ENCODE measurements around the gene BTN3A1. TPM values are rescaled to one million over a fixed set of nuclear protein-coding genes. Genes with fewer than 3 reads are reported as not detected.
"Not testable (repeated sequence)": the region's sequence is repeated elsewhere in the genome, so short reads cannot be mapped to it uniquely, and the experiment has no call there.

BTN3A1 gene
- total RNA-seq, 2 donors from 2014 or later, result 15.6 to 15.9 TPM

- Histone ChIP-seq H3K9me3 (no peaks in the 10 kb centered on the region), H3K4me1 (replicated peaks) (peaks cover 16% of the 10 kb centered on the region), H3K27ac (peak overlapping the region; percentile 93 to 98), H3K27me3 (replicated peaks; ENCODE audit: insufficient read depth) (no peaks in the 10 kb centered on the region), H3K36me3 (peaks cover 0 to 8% of the 10 kb centered on the region in 2 donors), H3K4me3 (peak overlapping the region; percentile 66 to 81)
- 6% methylated on average over 9 of the region's 9 CpGs for WGBS
- no peak for TF ChIP-seq POLR2A (IDR thresholded peaks at IDR 0.05)
- TF ChIP-seq, protein P1, sequence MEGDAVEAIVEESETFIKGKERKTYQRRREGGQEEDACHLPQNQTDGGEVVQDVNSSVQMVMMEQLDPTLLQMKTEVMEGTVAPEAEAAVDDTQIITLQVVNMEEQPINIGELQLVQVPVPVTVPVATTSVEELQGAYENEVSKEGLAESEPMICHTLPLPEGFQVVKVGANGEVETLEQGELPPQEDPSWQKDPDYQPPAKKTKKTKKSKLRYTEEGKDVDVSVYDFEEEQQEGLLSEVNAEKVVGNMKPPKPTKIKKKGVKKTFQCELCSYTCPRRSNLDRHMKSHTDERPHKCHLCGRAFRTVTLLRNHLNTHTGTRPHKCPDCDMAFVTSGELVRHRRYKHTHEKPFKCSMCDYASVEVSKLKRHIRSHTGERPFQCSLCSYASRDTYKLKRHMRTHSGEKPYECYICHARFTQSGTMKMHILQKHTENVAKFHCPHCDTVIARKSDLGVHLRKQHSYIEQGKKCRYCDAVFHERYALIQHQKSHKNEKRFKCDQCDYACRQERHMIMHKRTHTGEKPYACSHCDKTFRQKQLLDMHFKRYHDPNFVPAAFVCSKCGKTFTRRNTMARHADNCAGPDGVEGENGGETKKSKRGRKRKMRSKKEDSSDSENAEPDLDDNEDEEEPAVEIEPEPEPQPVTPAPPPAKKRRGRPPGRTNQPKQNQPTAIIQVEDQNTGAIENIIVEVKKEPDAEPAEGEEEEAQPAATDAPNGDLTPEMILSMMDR (IDR thresholded peaks at IDR 0.05), result peak in 1 of 4 experiments; percentile 11
- no peak for DNase-seq (ENCODE audit: low spot score)
- intact Hi-C loops (cut with DNase I), result loop anchor here (5.0 kb wide), 1 partner anchor 65 kb away; no protein-coding TSS in a partner anchor
Observed at GRCh38 chr6:26457264-26457805, 55.3 kb downstream of the BTN3A1 start.

DNA sequence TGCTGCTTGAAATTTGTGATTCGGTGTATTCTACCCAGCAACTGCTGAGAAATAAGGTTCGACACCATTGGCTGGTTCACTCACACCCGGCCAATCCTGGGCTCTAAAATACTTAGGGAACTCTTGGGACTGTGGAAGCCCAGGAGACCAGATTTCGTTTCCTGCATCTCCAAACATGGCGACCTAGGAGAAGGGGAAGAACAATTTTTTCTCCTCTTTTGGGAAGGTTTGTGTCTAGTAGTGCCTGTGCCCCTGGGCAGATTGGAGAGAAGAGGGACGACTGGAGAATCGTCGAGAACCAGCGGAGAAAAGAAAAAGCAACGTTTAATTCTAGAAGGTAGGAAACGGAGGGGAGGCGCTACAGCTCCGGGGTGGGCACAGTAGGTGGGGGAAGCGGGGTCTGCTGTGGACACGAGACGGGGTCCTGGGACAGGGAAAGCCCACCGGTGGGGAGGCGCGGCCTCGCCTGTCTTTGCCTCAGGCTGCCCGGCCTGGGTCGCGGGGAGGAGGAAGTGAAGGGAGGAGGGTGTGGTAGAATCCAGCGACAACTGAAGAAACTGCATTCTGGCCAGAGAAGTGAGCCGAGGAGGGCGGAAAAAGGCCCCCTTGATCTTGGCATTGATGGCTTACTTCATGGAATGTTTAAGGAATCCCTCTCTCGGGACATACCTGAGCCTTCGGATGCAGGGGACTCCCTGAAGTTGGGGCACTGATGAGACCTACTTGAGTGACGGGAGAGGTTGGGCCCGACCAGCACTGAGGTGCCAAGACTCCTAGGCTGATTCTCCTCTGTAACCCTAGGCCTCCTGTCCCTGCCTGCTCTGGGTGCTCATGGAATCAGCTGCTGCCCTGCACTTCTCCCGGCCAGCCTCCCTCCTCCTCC is 56.0 kb downstream of the BTN3A1 start, which contains the start of gene BTN2A1:
TSS of gene BTN2A1 (plus strand) at position 150 of the 883 bp plus-strand sequence. CDS start at position 832, 682 bp downstream.
- DNase-seq (ENCODE audit: low spot score), result peak; percentile 89
- Histone ChIP-seq H3K36me3 (peaks cover 3 to 8% of the 10 kb centered on the region in 2 donors), H3K27ac (peak within 1 kb of the TSS; percentile 93 to 98), H3K4me1 (replicated peaks) (peaks cover 16% of the 10 kb centered on the region), H3K4me3 (peak within 1 kb of the TSS; percentile 66 to 81), H3K27me3 (replicated peaks; ENCODE audit: insufficient read depth) (no peaks in the 10 kb centered on the region), H3K9me3 (no peaks in the 10 kb centered on the region)
- intact Hi-C loops (cut with DNase I), result loop anchor here (5.0 kb wide), 1 partner anchor 64 kb away; no protein-coding TSS in a partner anchor
- under 1% methylated on average over 31 of the region's 31 CpGs for WGBS
- TF ChIP-seq POLR2AphosphoS5 (IDR thresholded peaks at IDR 0.05) (peak; percentile 87), POLR2A (IDR thresholded peaks at IDR 0.05) (peak; percentile 62)
- TF ChIP-seq, protein P1 (IDR thresholded peaks at IDR 0.05), result no peak

DNA sequence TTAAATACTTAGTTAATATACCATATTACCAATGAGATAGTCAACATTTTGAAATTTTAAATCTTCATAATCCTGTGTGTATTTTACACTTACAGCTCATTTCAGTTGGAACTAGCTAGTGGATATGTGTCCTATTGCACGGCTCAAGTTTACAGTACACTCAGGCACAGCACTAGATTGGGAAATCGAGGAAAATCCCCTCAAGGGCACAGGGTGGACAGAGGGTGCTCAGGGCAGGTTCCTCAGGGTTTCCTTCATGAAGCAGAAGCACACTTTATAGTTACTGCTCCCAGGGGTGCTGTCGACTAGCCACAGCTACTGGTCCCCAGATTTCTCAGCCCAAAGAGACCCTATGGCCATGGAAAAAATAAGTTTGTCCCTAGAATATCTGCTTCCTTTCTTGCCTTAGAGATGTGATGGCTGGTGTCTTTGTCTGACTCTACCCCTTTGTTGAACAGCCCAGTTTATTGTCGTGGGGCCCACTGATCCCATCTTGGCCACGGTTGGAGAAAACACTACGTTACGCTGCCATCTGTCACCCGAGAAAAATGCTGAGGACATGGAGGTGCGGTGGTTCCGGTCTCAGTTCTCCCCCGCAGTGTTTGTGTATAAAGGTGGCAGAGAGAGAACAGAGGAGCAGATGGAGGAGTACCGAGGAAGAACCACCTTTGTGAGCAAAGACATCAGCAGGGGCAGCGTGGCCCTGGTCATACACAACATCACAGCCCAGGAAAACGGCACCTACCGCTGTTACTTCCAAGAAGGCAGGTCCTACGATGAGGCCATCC is 57.1 kb downstream of the BTN3A1 start:
- no peak overlapping the region for H3K27ac ChIP-seq
- 70% methylated on average over 16 of the region's 16 CpGs for WGBS
- H3K4me3 ChIP-seq, result peak overlapping the region in 1 of 2 donors; percentile 66
- peaks cover 8 to 13% of the 10 kb centered on the region in 2 donors for H3K36me3 ChIP-seq
- no peak for DNase-seq (ENCODE audit: low spot score)
- TF ChIP-seq POLR2AphosphoS5 (IDR thresholded peaks at IDR 0.05) (no peak), POLR2A (IDR thresholded peaks at IDR 0.05) (no peak)
- TF ChIP-seq, protein P1 (IDR thresholded peaks at IDR 0.05), result no peak
- H3K4me1 ChIP-seq (replicated peaks), result peaks cover 16% of the 10 kb centered on the region
- no peaks in the 10 kb centered on the region for H3K9me3 ChIP-seq
- intact Hi-C loops (cut with DNase I), result loop anchor here (5.0 kb wide), 1 partner anchor 63 kb away; no protein-coding TSS in a partner anchor
- no peaks in the 10 kb centered on the region for H3K27me3 ChIP-seq (replicated peaks; ENCODE audit: insufficient read depth)

DNA sequence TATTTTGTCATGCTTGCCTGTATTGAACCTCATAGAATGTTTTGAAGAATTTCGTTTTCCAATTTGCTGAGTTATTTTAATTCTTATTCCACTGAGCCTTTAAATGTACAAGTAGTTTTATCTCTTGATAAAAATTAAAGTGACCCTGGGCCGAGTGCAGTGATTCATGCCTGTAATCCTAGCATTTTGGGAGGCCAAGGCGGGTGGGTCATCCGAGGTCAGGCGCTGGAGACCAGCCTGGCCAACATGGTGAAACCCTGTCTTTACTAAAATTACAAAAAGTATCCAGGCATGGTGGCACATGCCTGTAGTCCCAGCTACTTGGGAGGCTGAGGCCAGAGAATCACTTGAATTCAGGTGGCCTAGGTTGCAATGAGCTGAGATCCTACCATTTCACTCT is 59.3 kb downstream of the BTN3A1 start:
- 72% methylated on average over 5 of the region's 5 CpGs for WGBS
- Histone ChIP-seq H3K4me1 (replicated peaks) (peaks cover 16% of the 10 kb centered on the region), H3K36me3 (peaks cover 12 to 13% of the 10 kb centered on the region in 2 donors)
- DNase-seq (ENCODE audit: low spot score); H3K27ac ChIP-seq; H3K9me3 ChIP-seq; H3K27me3 ChIP-seq (replicated peaks; ENCODE audit: insufficient read depth); intact Hi-C loops (cut with DNase I); H3K4me3 ChIP-seq: not testable (repeated sequence)

GRCh38 chr6:26464014-26464413 is 61.9 kb downstream of the BTN3A1 start:
- WGBS, result 97% methylated on average over 4 of the region's 4 CpGs
- H3K36me3 ChIP-seq, result peaks cover 13 to 28% of the 10 kb centered on the region in 2 donors
- H3K4me1 ChIP-seq (replicated peaks), result peaks cover 14% of the 10 kb centered on the region

More at GRCh38 chr6:26464014-26464413, 61.9 kb downstream of the BTN3A1 start:
- DNase-seq (ENCODE audit: low spot score), result no peak
- intact Hi-C loops (cut with DNase I), result no loop called here
- Histone ChIP-seq H3K4me3 (no peak overlapping the region), H3K9me3 (no peaks in the 10 kb centered on the region), H3K27ac (no peak overlapping the region), H3K27me3 (replicated peaks; ENCODE audit: insufficient read depth) (no peaks in the 10 kb centered on the region)
- TF ChIP-seq POLR2AphosphoS5 (IDR thresholded peaks at IDR 0.05), result no peak
- no peak for TF ChIP-seq POLR2A (IDR thresholded peaks at IDR 0.05)
- TF ChIP-seq, protein P1 (IDR thresholded peaks at IDR 0.05), result no peak
